Measurements from ENCODE around the gene PRPH.
"Not testable (repeated sequence)": the region's sequence is repeated elsewhere in the genome, so short reads cannot be mapped to it uniquely, and the experiment has no call there.

PRPH gene

DNA sequence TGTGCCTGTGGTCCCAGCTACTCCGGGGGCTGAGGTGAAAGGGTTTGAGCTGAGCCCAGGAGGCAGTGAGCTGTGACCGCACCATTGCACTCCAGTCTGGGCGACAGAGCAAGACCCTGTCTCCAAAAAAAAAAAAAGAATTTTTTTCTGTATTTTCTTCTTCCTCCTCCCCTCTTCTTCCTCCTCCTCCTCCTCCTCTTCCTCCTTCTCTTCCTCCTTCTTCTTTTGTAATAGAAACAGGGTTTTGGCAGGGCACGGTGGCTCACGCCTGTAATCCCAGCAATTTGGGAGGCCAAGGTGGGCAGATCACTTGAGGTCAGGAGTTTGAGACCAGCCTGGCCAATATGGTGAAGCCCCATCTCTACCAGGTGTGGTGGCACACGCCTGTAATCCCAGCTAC is 14.4 kb upstream of the PRPH start:
- not testable (repeated sequence) for H3K4me3 ChIP-seq (ENCODE audit: low read length); H3K9me3 ChIP-seq (replicated peaks; ENCODE audit: low read length); H3K27me3 ChIP-seq (ENCODE audit: control insufficient read depth, insufficient read depth, low read length); H3K4me2 ChIP-seq (ENCODE audit: low read length); H3K36me3 ChIP-seq (ENCODE audit: insufficient read depth, low read length); H3K9ac ChIP-seq (ENCODE audit: low read depth, low read length)
- H3K4me1 ChIP-seq (ENCODE audit: control insufficient read depth, insufficient read depth, low read length) = peaks cover 14% of the 10 kb centered on the region

DNA sequence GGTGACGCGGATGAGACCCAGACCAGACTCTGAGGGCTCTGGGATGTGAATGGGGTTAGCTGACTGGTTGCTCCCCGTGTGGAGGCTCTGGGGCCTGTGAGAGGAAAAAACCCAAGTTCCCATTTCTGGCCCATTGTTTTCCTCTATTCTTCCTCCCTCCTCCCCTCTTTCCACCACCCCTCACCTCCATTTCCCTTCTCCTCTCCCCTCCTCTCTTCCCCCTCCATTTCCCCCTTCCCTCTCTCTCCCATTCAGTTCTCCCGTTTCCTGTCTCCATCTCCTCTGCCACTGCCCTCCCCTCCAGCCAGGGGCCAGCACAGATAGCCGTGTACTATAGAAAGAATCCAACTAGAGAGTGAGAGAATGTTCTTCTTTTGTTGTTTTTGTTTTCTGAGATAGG is 12.6 kb upstream of the PRPH start:
- Histone ChIP-seq H3K9me3 (replicated peaks; ENCODE audit: low read length) (no peaks in the 10 kb centered on the region), H3K9ac (ENCODE audit: low read depth, low read length) (no peak overlapping the region), H3K27me3 (ENCODE audit: control insufficient read depth, insufficient read depth, low read length) (no peaks in the 10 kb centered on the region), H3K36me3 (ENCODE audit: insufficient read depth, low read length) (no peaks in the 10 kb centered on the region), H3K4me3 (ENCODE audit: low read length) (no peak overlapping the region), H3K4me2 (ENCODE audit: low read length) (no peak overlapping the region), H3K4me1 (ENCODE audit: control insufficient read depth, insufficient read depth, low read length) (peaks cover 14% of the 10 kb centered on the region)

DNA sequence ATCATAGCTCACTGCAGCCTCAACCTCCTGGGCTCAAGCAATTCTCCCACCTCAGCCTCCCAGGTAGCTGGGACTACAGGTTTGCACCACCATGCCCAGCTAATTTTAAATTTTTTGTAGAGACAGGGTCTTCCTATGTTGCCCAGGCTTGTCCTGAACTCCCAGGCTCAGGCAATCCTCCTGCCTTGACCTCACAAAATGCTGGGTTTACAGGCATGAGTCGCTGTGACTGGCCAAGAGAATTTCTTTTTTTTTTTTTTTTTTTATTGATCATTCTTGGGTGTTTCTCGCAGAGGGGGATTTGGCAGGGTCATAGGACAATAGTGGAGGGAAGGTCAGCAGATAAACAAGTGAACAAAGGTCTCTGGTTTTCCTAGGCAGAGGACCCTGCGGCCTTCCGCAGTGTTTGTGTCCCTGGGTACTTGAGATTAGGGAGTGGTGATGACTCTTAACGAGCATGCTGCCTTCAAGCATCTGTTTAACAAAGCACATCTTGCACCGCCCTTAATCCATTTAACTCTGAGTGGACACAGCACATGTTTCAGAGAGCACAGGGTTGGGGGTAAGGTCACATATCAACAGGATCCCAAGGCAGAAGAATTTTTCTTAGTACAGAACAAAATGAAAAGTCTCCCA is 12.1 kb upstream of the PRPH start:
- H3K9me3 ChIP-seq (replicated peaks; ENCODE audit: low read length); H3K9ac ChIP-seq (ENCODE audit: low read depth, low read length); H3K4me3 ChIP-seq (ENCODE audit: low read length); H3K27me3 ChIP-seq (ENCODE audit: control insufficient read depth, insufficient read depth, low read length); H3K36me3 ChIP-seq (ENCODE audit: insufficient read depth, low read length); H3K4me2 ChIP-seq (ENCODE audit: low read length): not testable (repeated sequence)
- peaks cover 14% of the 10 kb centered on the region for H3K4me1 ChIP-seq (ENCODE audit: control insufficient read depth, insufficient read depth, low read length)

DNA sequence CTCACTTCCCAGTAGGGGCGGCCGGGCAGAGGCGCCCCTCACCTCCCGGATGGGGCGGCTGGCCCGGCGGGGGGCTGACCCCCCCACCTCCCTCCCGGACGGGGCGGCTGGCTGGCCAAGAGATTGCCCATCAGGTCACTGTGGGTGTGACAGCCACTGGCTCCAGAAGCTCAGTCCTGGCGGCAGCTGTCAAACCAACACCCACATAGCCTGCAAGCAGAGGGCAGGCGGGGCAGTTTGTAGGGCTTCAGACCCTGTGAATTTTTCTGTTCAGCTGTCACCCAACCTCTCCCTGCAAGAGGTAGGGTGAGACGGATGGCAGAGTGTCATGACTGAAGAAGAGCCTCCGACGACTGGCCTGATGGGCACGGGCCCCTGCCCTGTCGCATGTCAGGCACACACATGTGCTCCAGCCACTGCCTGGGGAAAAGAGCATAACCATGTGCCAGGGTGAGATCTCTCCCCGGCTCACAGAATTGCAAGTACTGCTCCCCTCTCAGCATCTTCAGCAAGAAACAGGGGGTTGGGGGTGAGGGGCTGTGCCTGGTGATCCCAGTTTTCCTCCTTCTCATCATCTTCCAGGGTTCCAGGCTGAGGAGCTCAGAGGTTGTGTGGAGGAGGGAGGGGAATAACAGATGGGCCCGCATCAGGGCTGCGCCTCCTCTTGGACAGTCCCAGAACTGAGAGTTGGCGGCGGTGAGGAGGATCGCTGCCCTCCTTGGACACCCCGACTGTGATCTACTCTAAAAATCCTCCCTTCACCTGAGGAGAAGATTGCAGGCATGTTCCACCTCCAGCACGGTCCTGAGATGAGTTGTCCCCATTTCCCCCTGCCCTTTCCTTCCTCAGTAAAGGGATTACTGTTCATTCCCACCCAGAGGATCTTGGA is 11.2 kb upstream of the PRPH start:
- Histone ChIP-seq H3K4me2 (ENCODE audit: low read length) (peak overlapping the region; percentile 22), H3K4me3 (ENCODE audit: low read length) (no peak overlapping the region)

DNA sequence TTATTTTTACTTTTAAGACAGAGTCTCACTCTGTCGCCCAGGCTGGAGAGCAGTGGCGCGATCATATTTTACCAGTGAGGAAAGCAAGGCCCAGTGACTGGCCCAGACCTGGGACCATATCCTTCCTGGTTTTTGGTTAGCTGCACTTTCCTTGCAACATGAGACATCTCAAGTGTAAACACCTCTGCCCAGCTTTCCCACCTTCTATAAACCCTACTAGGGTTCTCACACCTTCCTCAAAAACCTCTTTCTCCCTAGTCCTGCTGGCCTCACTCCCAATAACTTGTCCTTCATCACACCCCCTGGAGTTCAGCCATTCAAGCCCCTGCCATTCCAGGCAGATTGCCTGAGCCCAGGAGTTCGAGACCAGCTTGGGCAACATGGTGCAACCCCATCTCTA is 10.3 kb upstream of the PRPH start:
- no peak overlapping the region for H3K9ac ChIP-seq (ENCODE audit: low read depth, low read length)
- H3K4me1 ChIP-seq (ENCODE audit: control insufficient read depth, insufficient read depth, low read length) = peaks cover 14% of the 10 kb centered on the region
- H3K9me3 ChIP-seq (replicated peaks; ENCODE audit: low read length) = no peaks in the 10 kb centered on the region

More for the DNA sequence above, 11.2 kb upstream of the PRPH start:
- H3K9ac ChIP-seq (ENCODE audit: low read depth, low read length) = no peak overlapping the region
- no peaks in the 10 kb centered on the region for H3K36me3 ChIP-seq (ENCODE audit: insufficient read depth, low read length)
- H3K9me3 ChIP-seq (replicated peaks; ENCODE audit: low read length) = no peaks in the 10 kb centered on the region
- no peaks in the 10 kb centered on the region for H3K27me3 ChIP-seq (ENCODE audit: control insufficient read depth, insufficient read depth, low read length)
- H3K4me1 ChIP-seq (ENCODE audit: control insufficient read depth, insufficient read depth, low read length) = peaks cover 14% of the 10 kb centered on the region

DNA sequence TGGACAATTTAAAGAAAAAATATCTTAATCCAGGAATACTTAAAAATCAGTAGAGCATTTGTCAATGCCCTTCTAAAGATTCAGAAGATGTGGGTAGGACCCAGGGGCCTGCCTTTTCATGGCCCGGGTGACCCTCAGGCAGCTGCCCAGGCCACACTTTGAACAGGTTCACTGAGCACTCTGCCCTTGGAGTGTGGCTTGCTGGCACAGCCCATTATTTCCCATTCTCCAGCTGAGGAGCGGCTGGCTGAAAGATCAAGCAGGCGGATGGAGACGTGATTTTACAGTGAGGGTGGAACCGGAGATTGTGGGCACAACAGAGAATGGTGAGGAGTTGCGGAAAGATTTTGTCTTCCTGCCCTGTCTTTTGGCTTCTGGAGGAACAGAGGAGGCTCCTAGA is 7.1 kb upstream of the PRPH start:
- Histone ChIP-seq H3K36me3 (ENCODE audit: insufficient read depth, low read length) (no peaks in the 10 kb centered on the region), H3K27me3 (ENCODE audit: control insufficient read depth, insufficient read depth, low read length) (no peaks in the 10 kb centered on the region), H3K4me1 (ENCODE audit: control insufficient read depth, insufficient read depth, low read length) (peaks cover 7% of the 10 kb centered on the region), H3K4me2 (ENCODE audit: low read length) (no peak overlapping the region), H3K4me3 (ENCODE audit: low read length) (no peak overlapping the region), H3K9me3 (replicated peaks; ENCODE audit: low read length) (no peaks in the 10 kb centered on the region), H3K9ac (ENCODE audit: low read depth, low read length) (no peak overlapping the region)

More for the DNA sequence above, 10.3 kb upstream of the PRPH start:
- Histone ChIP-seq H3K4me3 (ENCODE audit: low read length) (no peak overlapping the region), H3K36me3 (ENCODE audit: insufficient read depth, low read length) (no peaks in the 10 kb centered on the region), H3K4me2 (ENCODE audit: low read length) (no peak overlapping the region), H3K27me3 (ENCODE audit: control insufficient read depth, insufficient read depth, low read length) (no peaks in the 10 kb centered on the region)

DNA sequence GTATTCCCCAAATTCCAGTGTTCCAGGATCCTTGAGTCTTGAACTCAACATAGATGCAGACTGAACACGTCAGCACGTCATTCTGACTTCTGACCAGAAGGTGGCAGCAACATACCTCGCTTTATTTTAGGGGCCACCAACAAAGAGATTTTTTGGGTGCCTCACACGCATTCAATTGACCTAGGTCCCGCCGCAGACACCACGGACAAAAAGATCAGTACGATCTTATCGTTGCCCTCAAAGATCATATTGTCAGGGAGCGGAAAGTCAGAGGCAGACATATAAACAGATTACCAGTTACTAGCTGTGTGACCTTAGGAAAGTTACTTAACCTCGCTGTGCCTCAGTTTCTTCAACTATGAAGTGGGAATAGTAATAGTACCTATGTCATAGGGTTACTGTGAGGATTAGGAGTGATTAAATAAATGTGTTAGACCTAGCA is 6.5 kb upstream of the PRPH start:
- no peaks in the 10 kb centered on the region for H3K36me3 ChIP-seq (ENCODE audit: insufficient read depth, low read length)
- no peaks in the 10 kb centered on the region for H3K9me3 ChIP-seq (replicated peaks; ENCODE audit: low read length)
- no peaks in the 10 kb centered on the region for H3K27me3 ChIP-seq (ENCODE audit: control insufficient read depth, insufficient read depth, low read length)
- H3K4me3 ChIP-seq (ENCODE audit: low read length) = no peak overlapping the region
- peaks cover 12% of the 10 kb centered on the region for H3K4me1 ChIP-seq (ENCODE audit: control insufficient read depth, insufficient read depth, low read length)
- no peak overlapping the region for H3K4me2 ChIP-seq (ENCODE audit: low read length)
- no peak overlapping the region for H3K9ac ChIP-seq (ENCODE audit: low read depth, low read length)

DNA sequence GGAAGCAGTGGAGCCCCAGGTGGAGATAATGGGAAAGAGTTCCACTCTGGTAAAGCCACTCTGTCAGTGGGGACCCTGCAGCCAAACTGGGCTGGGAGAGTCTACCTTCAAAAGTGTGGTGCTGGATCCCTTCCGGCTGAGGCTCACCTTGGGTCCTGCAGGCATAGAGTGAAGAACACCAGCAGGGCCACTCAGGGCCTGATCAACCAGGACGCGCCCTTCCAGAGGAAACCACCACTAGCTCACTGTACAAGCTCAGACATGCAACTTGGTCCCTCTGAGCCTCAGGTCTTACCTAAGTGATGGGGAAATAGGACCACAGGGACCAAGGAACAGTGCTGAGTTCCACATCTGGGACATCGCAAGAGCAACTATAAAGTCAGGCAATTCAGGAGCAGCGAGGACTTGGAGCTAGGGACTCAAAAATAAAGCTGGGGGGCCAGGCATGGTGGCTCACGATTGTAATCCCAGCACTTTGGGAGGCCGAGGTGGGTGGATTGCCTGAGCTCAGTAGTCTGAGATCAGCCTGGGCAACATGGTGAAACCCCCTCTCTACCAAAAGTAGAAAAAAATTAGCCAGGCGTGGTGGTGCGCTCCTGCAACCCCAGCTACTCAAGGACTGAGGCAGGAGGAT is 5.9 kb upstream of the PRPH start:
- no peak overlapping the region for H3K4me2 ChIP-seq (ENCODE audit: low read length)
- H3K9me3 ChIP-seq (replicated peaks; ENCODE audit: low read length) = no peaks in the 10 kb centered on the region
- H3K4me3 ChIP-seq (ENCODE audit: low read length) = no peak overlapping the region
- no peaks in the 10 kb centered on the region for H3K36me3 ChIP-seq (ENCODE audit: insufficient read depth, low read length)
- H3K9ac ChIP-seq (ENCODE audit: low read depth, low read length) = no peak overlapping the region
- peaks cover 9% of the 10 kb centered on the region for H3K4me1 ChIP-seq (ENCODE audit: control insufficient read depth, insufficient read depth, low read length)
- no peaks in the 10 kb centered on the region for H3K27me3 ChIP-seq (ENCODE audit: control insufficient read depth, insufficient read depth, low read length)

DNA sequence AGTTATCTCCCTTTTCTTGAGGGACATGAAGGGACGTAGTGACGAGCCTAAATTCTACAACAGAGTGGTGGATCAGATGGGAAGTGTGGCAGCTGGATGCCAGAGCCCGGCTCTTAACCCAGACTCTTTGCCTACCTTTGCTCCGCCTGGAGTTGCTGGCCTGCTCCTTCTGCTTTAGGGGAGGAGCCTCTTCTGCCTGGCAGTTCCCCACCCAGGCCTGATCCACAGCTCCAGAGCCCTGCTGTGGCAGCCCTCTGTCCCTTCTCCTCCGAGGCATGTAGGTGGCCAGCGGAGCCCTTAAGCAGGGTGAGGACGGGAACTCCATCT is 2.3 kb upstream of the PRPH start:
- Histone ChIP-seq H3K4me3 (ENCODE audit: low read length) (no peak overlapping the region), H3K4me1 (ENCODE audit: control insufficient read depth, insufficient read depth, low read length) (peaks cover 18% of the 10 kb centered on the region), H3K4me2 (ENCODE audit: low read length) (peak overlapping the region; percentile 37), H3K27me3 (ENCODE audit: control insufficient read depth, insufficient read depth, low read length) (peaks cover 22% of the 10 kb centered on the region), H3K36me3 (ENCODE audit: insufficient read depth, low read length) (no peaks in the 10 kb centered on the region), H3K9me3 (replicated peaks; ENCODE audit: low read length) (no peaks in the 10 kb centered on the region), H3K9ac (ENCODE audit: low read depth, low read length) (peak overlapping the region; percentile 13)

DNA sequence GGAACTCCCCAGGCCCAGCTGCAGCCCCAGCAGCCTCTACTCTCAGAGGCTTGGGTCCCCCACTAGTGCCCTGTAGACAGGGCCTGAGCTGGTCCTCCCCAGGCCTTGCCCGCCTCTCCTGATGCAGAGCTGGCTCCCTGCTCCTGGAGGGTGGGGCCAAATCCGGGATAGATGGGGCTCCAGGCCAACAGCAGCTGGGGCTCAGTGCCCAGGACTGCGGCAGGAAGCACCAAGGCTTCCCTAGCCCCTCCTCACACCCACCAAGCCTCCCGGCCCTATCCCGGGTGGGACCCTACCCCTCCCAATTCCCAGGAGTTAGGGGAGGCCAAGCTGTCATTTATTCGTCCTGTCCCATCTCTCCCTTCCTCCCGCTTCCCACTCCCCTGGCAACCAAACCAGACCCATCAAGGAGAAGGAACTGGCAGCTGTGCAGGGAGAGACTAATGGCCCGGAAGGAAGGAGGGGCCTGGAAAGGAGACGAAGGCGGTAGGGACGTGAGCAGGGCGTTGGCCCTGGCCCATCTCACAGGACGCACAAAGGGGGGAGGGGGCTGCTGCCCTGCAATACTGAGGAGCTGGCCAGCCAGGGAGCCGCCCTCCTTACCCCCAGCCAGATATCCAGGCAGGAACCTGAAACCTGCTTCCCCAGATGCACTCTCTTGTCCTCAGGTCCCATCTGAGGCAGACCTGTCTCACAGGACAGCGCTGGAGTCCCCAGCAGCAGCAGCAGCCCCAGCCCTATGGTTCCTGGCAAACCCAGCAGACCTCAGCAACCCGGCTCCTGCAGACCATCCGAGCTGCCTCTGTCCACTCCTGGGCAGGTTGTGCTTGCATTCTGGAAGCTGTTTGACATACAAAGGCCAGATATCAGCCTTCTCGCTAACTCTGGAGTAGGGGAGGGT is 1.6 kb upstream of the PRPH start:
- H3K9me3 ChIP-seq (replicated peaks; ENCODE audit: low read length) = no peaks in the 10 kb centered on the region
- H3K27me3 ChIP-seq (ENCODE audit: control insufficient read depth, insufficient read depth, low read length) = peaks cover 28% of the 10 kb centered on the region
- H3K4me3 ChIP-seq (ENCODE audit: low read length) = no peak overlapping the region
- H3K36me3 ChIP-seq (ENCODE audit: insufficient read depth, low read length) = no peaks in the 10 kb centered on the region
- peak overlapping the region; percentile 13 for H3K9ac ChIP-seq (ENCODE audit: low read depth, low read length)
- H3K4me2 ChIP-seq (ENCODE audit: low read length) = peak overlapping the region; percentile 37
- peaks cover 18% of the 10 kb centered on the region for H3K4me1 ChIP-seq (ENCODE audit: control insufficient read depth, insufficient read depth, low read length)
